Colonic mucosa (tissue), 4 donors: Measurements from ENCODE around the gene CDH4. TPM values are rescaled to one million over a fixed set of nuclear protein-coding genes. Genes with fewer than 3 reads are reported as not detected.

ENCODE experiments used
- DNase-seq: peaks from one replicate; pipeline ENCODE4 v3.0.0-alpha.2; 2020
- H3K27ac ChIP-seq: fragments of 200-600 bp; one replicate; pipeline ENCODE4 v1.8.0; 2021
- H3K27me3 ChIP-seq: fragments of 200-600 bp; one replicate; pipeline ENCODE4 v1.8.0; 2021
- H3K36me3 ChIP-seq: fragments of 200-600 bp; one replicate; pipeline ENCODE4 v1.8.0; 2021
- H3K4me1 ChIP-seq: fragments of 200-600 bp; one replicate; pipeline ENCODE4 v1.8.0; 2021; ENCODE audit warnings: mild to moderate bottlenecking
- H3K4me3 ChIP-seq: fragments of 200-600 bp; one replicate; pipeline ENCODE4 v1.8.0; 2021
- H3K9ac ChIP-seq, 2 donors: one replicate each; pipeline ENCODE4 v1.7.0; 2013; ENCODE audit warnings: control low read depth in 2 of 2, low read depth in 2 of 2, low read length in 2 of 2
- H3K9me3 ChIP-seq: fragments of 200-600 bp; one replicate; pipeline ENCODE4 v1.8.0; 2021
- intact Hi-C: fragments of 100-400 bp; cut with DNase I; formaldehyde crosslinking; loops from one replicate; pipeline ENCODE4 v1.14.1; 2022
- total RNA-seq, 2 donors: library from RNA; stranded (reverse); fragmentation: NEBNext Ultra II Directional in 1 of 2; extraction: Animal tissue kit (Norgen Biotek cat#: 25700) in 1 of 2; gene quantifications; one replicate each; pipeline ENCODE4 v1.2.1, GENCODE V29; 2021
- TF ChIP-seq, protein P1 (sequence below): fragments of 200-600 bp; IDR thresholded peaks from one replicate; pipeline ENCODE4 v1.8.0; 2022; ENCODE audit warnings: antibody characterized with exemption, mild to moderate bottlenecking
- donor health status: healthy.
- donor health status: DM: no; HTN: no; CAD: no.
- donor health status: DM: no; HTN: no; CAD: no.

CDH4 gene
- total RNA-seq, 2 donors from 2014 or later = 0.08 TPM; not detected in 1

GRCh38 chr20:61954276-61955021 lies 702.4 kb downstream of the CDH4 start:
- Histone ChIP-seq H3K27me3 (no peaks in the 10 kb centered on the region), H3K36me3 (no peaks in the 10 kb centered on the region), H3K9ac (no peak overlapping the region), H3K4me3 (no peak overlapping the region), H3K9me3 (no peaks in the 10 kb centered on the region), H3K4me1 (no peaks in the 10 kb centered on the region), H3K27ac (no peak overlapping the region)
- TF ChIP-seq, protein P1, sequence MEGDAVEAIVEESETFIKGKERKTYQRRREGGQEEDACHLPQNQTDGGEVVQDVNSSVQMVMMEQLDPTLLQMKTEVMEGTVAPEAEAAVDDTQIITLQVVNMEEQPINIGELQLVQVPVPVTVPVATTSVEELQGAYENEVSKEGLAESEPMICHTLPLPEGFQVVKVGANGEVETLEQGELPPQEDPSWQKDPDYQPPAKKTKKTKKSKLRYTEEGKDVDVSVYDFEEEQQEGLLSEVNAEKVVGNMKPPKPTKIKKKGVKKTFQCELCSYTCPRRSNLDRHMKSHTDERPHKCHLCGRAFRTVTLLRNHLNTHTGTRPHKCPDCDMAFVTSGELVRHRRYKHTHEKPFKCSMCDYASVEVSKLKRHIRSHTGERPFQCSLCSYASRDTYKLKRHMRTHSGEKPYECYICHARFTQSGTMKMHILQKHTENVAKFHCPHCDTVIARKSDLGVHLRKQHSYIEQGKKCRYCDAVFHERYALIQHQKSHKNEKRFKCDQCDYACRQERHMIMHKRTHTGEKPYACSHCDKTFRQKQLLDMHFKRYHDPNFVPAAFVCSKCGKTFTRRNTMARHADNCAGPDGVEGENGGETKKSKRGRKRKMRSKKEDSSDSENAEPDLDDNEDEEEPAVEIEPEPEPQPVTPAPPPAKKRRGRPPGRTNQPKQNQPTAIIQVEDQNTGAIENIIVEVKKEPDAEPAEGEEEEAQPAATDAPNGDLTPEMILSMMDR = no peak
- intact Hi-C loops = no loop called here
- no peak for DNase-seq

GRCh38 chr20:61955668-61956395 lies 703.8 kb downstream of the CDH4 start:
- no peak for DNase-seq
- Histone ChIP-seq H3K9ac (no peak overlapping the region), H3K36me3 (no peaks in the 10 kb centered on the region), H3K4me1 (no peaks in the 10 kb centered on the region), H3K27ac (no peak overlapping the region), H3K4me3 (no peak overlapping the region), H3K27me3 (no peaks in the 10 kb centered on the region), H3K9me3 (no peaks in the 10 kb centered on the region)
- TF ChIP-seq, protein P1 = no peak
- intact Hi-C loops = no loop called here

GRCh38 chr20:61956396-61957342 lies 704.6 kb downstream of the CDH4 start:
- no peaks in the 10 kb centered on the region for H3K36me3 ChIP-seq
- H3K27me3 ChIP-seq = no peaks in the 10 kb centered on the region
- TF ChIP-seq, protein P1 = no peak
- no peaks in the 10 kb centered on the region for H3K9me3 ChIP-seq
- no peak overlapping the region for H3K9ac ChIP-seq
- DNase-seq = no peak
- no peak overlapping the region for H3K27ac ChIP-seq
- no peak overlapping the region for H3K4me3 ChIP-seq
- intact Hi-C loops = no loop called here
- no peaks in the 10 kb centered on the region for H3K4me1 ChIP-seq

DNA sequence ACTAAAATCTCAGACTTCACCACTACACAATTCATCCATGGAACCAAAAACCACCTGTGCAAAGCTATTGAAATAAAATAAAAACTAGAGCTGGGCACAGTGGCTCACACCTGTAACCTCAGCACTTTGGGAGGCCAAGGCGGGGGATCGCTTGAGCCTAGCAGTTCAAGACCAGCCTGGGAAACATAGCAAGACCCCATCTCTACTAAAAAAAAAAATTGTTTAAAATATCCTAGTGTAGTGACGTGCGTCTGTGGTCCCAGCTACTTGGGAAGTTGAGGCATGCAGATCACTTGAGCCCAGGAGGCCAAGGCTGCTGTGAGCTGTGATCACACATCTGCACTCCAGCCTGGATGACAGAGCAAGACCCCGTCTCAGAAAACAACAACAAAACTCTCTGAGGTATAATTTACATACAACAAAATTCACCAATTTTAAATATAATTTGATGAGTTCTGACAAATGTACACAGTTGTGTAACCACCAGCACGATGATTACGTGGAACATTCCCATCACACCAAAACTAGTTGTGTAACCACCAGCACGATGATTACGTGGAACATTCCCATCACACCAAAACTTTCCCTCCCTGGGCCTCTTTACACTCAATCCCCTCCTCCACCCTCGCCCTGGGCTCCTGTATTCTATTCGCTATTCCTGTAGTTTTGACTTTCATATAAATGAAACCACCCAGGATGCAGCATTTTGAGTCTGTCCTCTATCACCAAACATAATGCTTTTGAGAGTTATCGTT lies 706.1 kb downstream of the CDH4 start:
- H3K9ac ChIP-seq = no peak overlapping the region
- TF ChIP-seq, protein P1 = no peak
- intact Hi-C loops = no loop called here
- H3K27ac ChIP-seq = no peak overlapping the region
- H3K4me3 ChIP-seq = no peak overlapping the region
- no peak for DNase-seq
- H3K27me3 ChIP-seq = no peaks in the 10 kb centered on the region
- no peaks in the 10 kb centered on the region for H3K4me1 ChIP-seq
- no peaks in the 10 kb centered on the region for H3K9me3 ChIP-seq
- no peaks in the 10 kb centered on the region for H3K36me3 ChIP-seq
